Mesothelial cell of epicardium (in vitro differentiated cells): ENCODE results near the gene C2CD3. TPM values are rescaled to one million over a fixed set of nuclear protein-coding genes. Genes with fewer than 3 reads are reported as not detected.

Experiments used
- DNase-seq, 2 experiments: peaks; one replicate each; pipeline ENCODE4 v3.0.0; 2021; ENCODE audit warnings: low spot score in 2 of 2; ENCODE audit not compliant: unreplicated experiment in 2 of 2
- H3K27ac Mint-ChIP-seq: 2 replicates; pipeline ENCODE4 v1.8.0; 2021; ENCODE audit warnings: mixed read lengths
- H3K27me3 Mint-ChIP-seq: 2 replicates; pipeline ENCODE4 v1.8.0; 2021; ENCODE audit warnings: low read depth, mixed read lengths
- H3K36me3 Mint-ChIP-seq: 2 replicates; pipeline ENCODE4 v1.8.0; 2021; ENCODE audit warnings: mixed read lengths
- H3K4me1 Mint-ChIP-seq: 2 replicates; pipeline ENCODE4 v1.8.0; 2021; ENCODE audit warnings: mixed read lengths
- H3K4me3 Mint-ChIP-seq: 2 replicates; pipeline ENCODE4 v1.8.0; 2021; ENCODE audit warnings: mild to moderate bottlenecking, moderate library complexity, mixed read lengths
- H3K9me3 Mint-ChIP-seq: 2 replicates; pipeline ENCODE4 v1.8.0; 2021; ENCODE audit warnings: mixed read lengths
- CTCF ChIP-seq: fragments of 200-600 bp; sonication (generic); IDR thresholded peaks from one replicate; pipeline ENCODE4 v1.5.0; 2021; ENCODE audit warnings: antibody characterized with exemption; ENCODE audit not compliant: unreplicated experiment
- total RNA-seq: library from RNA; stranded (reverse); gene quantifications from 3 replicates; pipeline ENCODE4 v1.2.1, GENCODE V29; 2021

The C2CD3 gene
- total RNA-seq, 1 donor from 2014 or later: 34.8 TPM

GRCh38 chr11:74097686-74098237 is 73.0 kb downstream of the C2CD3 start:
- no peak overlapping the region for H3K27ac Mint-ChIP-seq
- no peaks in the 10 kb centered on the region for H3K27me3 Mint-ChIP-seq
- DNase-seq: no peak
- no peaks in the 10 kb centered on the region for H3K4me1 Mint-ChIP-seq
- peaks cover 47% of the 10 kb centered on the region for H3K36me3 Mint-ChIP-seq
- H3K4me3 Mint-ChIP-seq: no peak overlapping the region
- TF ChIP-seq CTCF: no peak
- H3K9me3 Mint-ChIP-seq: no peaks in the 10 kb centered on the region

GRCh38 chr11:74094393-74094792 is 76.4 kb downstream of the C2CD3 start:
- no peak overlapping the region for H3K27ac Mint-ChIP-seq
- no peak overlapping the region for H3K4me3 Mint-ChIP-seq
- no peak for DNase-seq
- no peak for TF ChIP-seq CTCF
- peaks cover 31% of the 10 kb centered on the region for H3K36me3 Mint-ChIP-seq
- H3K27me3 Mint-ChIP-seq: no peaks in the 10 kb centered on the region
- no peaks in the 10 kb centered on the region for H3K9me3 Mint-ChIP-seq
- H3K4me1 Mint-ChIP-seq: no peaks in the 10 kb centered on the region

GRCh38 chr11:74092425-74092824 is 78.4 kb downstream of the C2CD3 start:
- Mint-ChIP-seq H3K4me1 (no peaks in the 10 kb centered on the region), H3K27me3 (no peaks in the 10 kb centered on the region), H3K9me3 (no peaks in the 10 kb centered on the region), H3K4me3 (no peak overlapping the region), H3K27ac (no peak overlapping the region), H3K36me3 (peaks cover 21% of the 10 kb centered on the region)
- no peak for DNase-seq
- no peak for TF ChIP-seq CTCF

GRCh38 chr11:74091549-74091948 is 79.3 kb downstream of the C2CD3 start:
- Mint-ChIP-seq H3K9me3 (no peaks in the 10 kb centered on the region), H3K4me1 (peaks cover 1% of the 10 kb centered on the region), H3K27ac (no peak overlapping the region), H3K4me3 (no peak overlapping the region), H3K36me3 (peaks cover 16% of the 10 kb centered on the region), H3K27me3 (no peaks in the 10 kb centered on the region)
- no peak for TF ChIP-seq CTCF
- no peak for DNase-seq

GRCh38 chr11:74090701-74091100 is 80.1 kb downstream of the C2CD3 start:
- Mint-ChIP-seq H3K36me3 (peaks cover 13% of the 10 kb centered on the region), H3K4me3 (no peak overlapping the region), H3K27me3 (no peaks in the 10 kb centered on the region), H3K9me3 (no peaks in the 10 kb centered on the region), H3K4me1 (peaks cover 9% of the 10 kb centered on the region), H3K27ac (no peak overlapping the region)
- TF ChIP-seq CTCF: no peak
- DNase-seq: no peak
